K562 (cell line): Measurements from ENCODE around the gene DNM1. TPM values are rescaled to one million over a fixed set of nuclear protein-coding genes. Genes with fewer than 3 reads are reported as not detected.
A peak's percentile ranks its signal among the peaks of the same experiment; 100 is the strongest.
"Not testable (repeated sequence)": the region's sequence is repeated elsewhere in the genome, so short reads cannot be mapped to it uniquely, and the experiment has no call there.

Experiments
- ATF3 ChIP-seq, 2 experiments: fragments of 450-650 bp in 1 of 2; sonication (generic) in 1 of 2; formaldehyde crosslinking in 1 of 2; IDR thresholded peaks in 1 of 2; conservative IDR thresholded peaks in 1 of 2; 2 replicates each; pipeline versions ENCODE4 v1.6.1 to v1.8.1; 2016 to 2023; ENCODE audit warnings: mild to moderate bottlenecking in 2 of 2, moderate library complexity in 2 of 2, inconsistent platforms in 1 of 2, missing genetic modification reagents in 1 of 2
- E2F1 ChIP-seq: sonication (generic); formaldehyde crosslinking; IDR thresholded peaks from 2 replicates; pipeline ENCODE4 v1.8.1; 2023; ENCODE audit warnings: mild to moderate bottlenecking, missing genetic modification reagents, moderate library complexity
- E2F6 ChIP-seq, 2 experiments: IDR thresholded peaks; 2 replicates each; pipeline ENCODE4 v1.6.1; 2011; ENCODE audit warnings: borderline replicate concordance in 1 of 2, control low read depth in 1 of 2, low read depth in 1 of 2, low read length in 1 of 2, mild to moderate bottlenecking in 1 of 2, mixed read lengths in 1 of 2, moderate library complexity in 1 of 2; ENCODE audit not compliant: insufficient read depth in 1 of 2, insufficient read length in 1 of 2, poor library complexity in 1 of 2, severe bottlenecking in 1 of 2; ENCODE audit errors: extremely low read depth in 1 of 2
- HIVEP1 ChIP-seq: fragments of 250-450 bp; sonication (Bioruptor Pico); IDR thresholded peaks from 2 replicates; pipeline ENCODE4 v1.4.0; 2020; ENCODE audit warnings: mild to moderate bottlenecking
- MAZ ChIP-seq, 2 experiments: fragments of 450-650 bp in 1 of 2; sonication (generic) in 1 of 2; formaldehyde crosslinking; IDR thresholded peaks in 1 of 2; conservative IDR thresholded peaks in 1 of 2; 2 replicates each; pipeline versions ENCODE4 v1.4.0 to v1.5.0; 2020; ENCODE audit warnings: mild to moderate bottlenecking in 1 of 2, missing genetic modification reagents in 1 of 2
- NR2F6 ChIP-seq: fragments of 450-650 bp; formaldehyde crosslinking; IDR thresholded peaks from 2 replicates; pipeline ENCODE4 v1.4.0; 2020; ENCODE audit warnings: mild to moderate bottlenecking
- PHF8 ChIP-seq: fragments of 200-600 bp; sonication (generic); IDR thresholded peaks from 2 replicates; pipeline ENCODE4 v1.6.1; 2012; ENCODE audit warnings: mixed run types, mild to moderate bottlenecking, inconsistent platforms, low read length, moderate library complexity, borderline replicate concordance
- SMARCB1 ChIP-seq: IDR thresholded peaks from 2 replicates; pipeline ENCODE4 v1.6.1; 2011; ENCODE audit warnings: improper control_type of control experiment, low read depth; ENCODE audit not compliant: insufficient read length
- SRF ChIP-seq, 2 experiments: fragments of 250-450, 450-650 bp in 1 of 2; sonication (Bioruptor Pico) in 1 of 2; sonication (generic) in 1 of 2; formaldehyde crosslinking; IDR thresholded peaks; 2 replicates each; pipeline versions ENCODE4 v1.5.0 to v1.5.1; 2020 to 2022; ENCODE audit warnings: mild to moderate bottlenecking in 1 of 2, missing genetic modification reagents in 1 of 2
- TCF15 ChIP-seq: fragments of 250-450 bp; sonication (Bioruptor Pico); IDR thresholded peaks from 2 replicates; pipeline ENCODE4 v1.8.0; 2022; ENCODE audit warnings: moderate library complexity, mild to moderate bottlenecking, inconsistent platforms
- THAP12 ChIP-seq: fragments of 250-450 bp; sonication (Bioruptor Pico); IDR thresholded peaks from 2 replicates; pipeline ENCODE4 v1.9.0; 2021; ENCODE audit warnings: mild to moderate bottlenecking, inconsistent platforms
- ZNF174 ChIP-seq: fragments of 250-450 bp; sonication (Bioruptor Pico); IDR thresholded peaks from 2 replicates; pipeline ENCODE4 v1.4.0; 2020; ENCODE audit warnings: mild to moderate bottlenecking
- ZNF707 ChIP-seq: fragments of 250-450 bp; sonication (Bioruptor Pico); conservative IDR thresholded peaks from 2 replicates; pipeline ENCODE4 v1.8.0; 2022; ENCODE audit warnings: inconsistent platforms, mild to moderate bottlenecking, moderate library complexity
- ZNF76 ChIP-seq: fragments of 250-450 bp; sonication (Bioruptor Pico); IDR thresholded peaks from 2 replicates; pipeline ENCODE4 v1.4.0; 2020; ENCODE audit warnings: mild to moderate bottlenecking, moderate library complexity, borderline replicate concordance
- ZNF764 ChIP-seq: fragments of 250-450 bp; sonication (Bioruptor Pico); IDR thresholded peaks from 2 replicates; pipeline ENCODE4 v1.4.0; 2020; ENCODE audit warnings: low read depth, mild to moderate bottlenecking, moderate library complexity
- polyA plus RNA-seq, 8 experiments: library from polyadenylated mRNA; depleted of rRNA in 4 of 8; stranded (reverse) in 5 of 8; unstranded in 3 of 8; fragments of >200 nt; fragmentation: Nextera tagmentation in 2 of 8; fragmentation: Illumina TruSeq in 1 of 8; extraction: Ambion mirVana in 2 of 8; extraction: Trizol in 1 of 8; gene quantifications; 2 replicates each; pipeline versions ENCODE4 v1.2.1 to v1.2.3, GENCODE V29; 2011 to 2014; ENCODE audit warnings: inconsistent platforms in 1 of 8, missing spikeins in 1 of 8
- total RNA-seq, 7 experiments: library from RNA; depleted of rRNA in 6 of 7; stranded (reverse); fragments of >200 nt in 6 of 7; fragmentation: Illumina TruSeq in 2 of 7; extraction: Trizol in 2 of 7; gene quantifications; 2 replicates each; pipeline versions ENCODE4 v1.2.1 to v1.2.3, GENCODE V29; 2011 to 2021; ENCODE audit warnings: low replicate concordance in 1 of 7

The DNM1 gene
- total and polyA plus RNA-seq, 9 of the 15 experiments (the other 6 are each of a cell fraction or from before 2014, with no cell fraction given), result 0.39 to 23.1 (median 9.1) TPM

GRCh38 chr9:128279088-128280073, 76.2 kb downstream of the DNM1 start (continued):
- peak; percentile 22; the same call in 1 of the 2 replicates for TF ChIP-seq E2F1 (CRISPR knock-in tag)
- TF ChIP-seq E2F6 (IDR thresholded peaks at IDR 0.05; ENCODE audit: borderline replicate concordance in 1 of 2, extremely low read depth in 1 of 2, insufficient read depth in 1 of 2, insufficient read length in 1 of 2, low read depth in 1 of 2, low read length in 1 of 2, poor library complexity in 1 of 2, severe bottlenecking in 1 of 2), result peak in 1 of 2 experiments; percentile 5
- peak; percentile 79; the same call in 1 of the 2 replicates for TF ChIP-seq ZNF174 (CRISPR knock-in tag)
- peak; percentile 19; the same call in 1 of the 2 replicates for TF ChIP-seq PHF8
- TF ChIP-seq ZNF707 (CRISPR knock-in tag), result 0 out of 2 replicates have a peak, but pooled peaks have one; percentile 50
- 0 out of 2 replicates have a peak, but pooled peaks have one; percentile 15 for TF ChIP-seq THAP12 (CRISPR knock-in tag)
- TF ChIP-seq MAZ (CRISPR knock-in tag; conservative IDR thresholded peaks at IDR 0.05 in 1 of 2, IDR thresholded peaks at IDR 0.05 in 1 of 2), result peak in 1 of 2 experiments; percentile 37; a peak in 2 of 4 replicates
- peak; percentile 72; the same call in 1 of the 2 replicates for TF ChIP-seq HIVEP1 (CRISPR knock-in tag)
- TF ChIP-seq ATF3 (IDR thresholded peaks at IDR 0.05), result not testable (repeated sequence)
- peak; percentile 84 for TF ChIP-seq ATF3 (CRISPR knock-in tag; conservative IDR thresholded peaks at IDR 0.05)
- TF ChIP-seq TCF15 (CRISPR knock-in tag), result peak; percentile 83; the same call in 1 of the 2 replicates
- 0 out of 4 replicates have a peak, but pooled peaks of 1 of the 2 experiments have one; percentile 37 for TF ChIP-seq SRF (CRISPR knock-in tag; IDR thresholded peaks at IDR 0.05)
- TF ChIP-seq NR2F6 (CRISPR knock-in tag), result peak; percentile 83; the same call in 1 of the 2 replicates
- TF ChIP-seq SMARCB1, result peak; percentile 56
- 0 out of 2 replicates have a peak, but pooled peaks have one; percentile 59 for TF ChIP-seq ZNF764 (CRISPR knock-in tag)
- TF ChIP-seq ZNF76 (CRISPR knock-in tag), result peak; percentile 62
